H1 (cell line): Measurements from ENCODE around the gene MLF1. TPM values are rescaled to one million over a fixed set of nuclear protein-coding genes. Genes with fewer than 3 reads are reported as not detected.

ENCODE experiments used
- BCL11A ChIP-seq, 2 experiments: IDR thresholded peaks; one replicate each; pipeline ENCODE4 v1.6.1; 2011; ENCODE audit warnings: low read depth in 2 of 2, low read length in 2 of 2, mild to moderate bottlenecking in 2 of 2
- CTBP2 ChIP-seq: IDR thresholded peaks from 2 replicates; pipeline ENCODE4 v1.7.0; 2011; ENCODE audit warnings: borderline replicate concordance, mild to moderate bottlenecking, moderate library complexity, mixed read lengths, low read length; ENCODE audit not compliant: insufficient read depth, insufficient read length
- NRF1 ChIP-seq: IDR thresholded peaks from 2 replicates; pipeline ENCODE4 v1.6.1; 2011; ENCODE audit warnings: mild to moderate bottlenecking, low read depth, low read length, improper control_type of control experiment
- POLR2AphosphoS5 ChIP-seq: IDR thresholded peaks from 2 replicates; pipeline ENCODE4 v1.6.1; 2011; ENCODE audit warnings: low read depth, low read length
- polyA plus RNA-seq, 7 experiments: library from polyadenylated mRNA; depleted of rRNA in 3 of 7; stranded (reverse) in 5 of 7; unstranded in 2 of 7; fragments of >200 nt in 5 of 7; fragments of 200-250 nt in 2 of 7; gene quantifications; 1 replicate in 5 of 7; 2 replicates in 1 of 7; 4 replicates in 1 of 7; pipeline versions ENCODE4 v1.2.1 to v1.2.3, GENCODE V29; 2011 to 2013; ENCODE audit warnings: missing spikeins in 2 of 7, mixed read lengths in 2 of 7
- total RNA-seq: library from RNA; stranded (reverse); fragmentation: NEBNext Ultra II Directional; extraction: Animal tissue kit (Norgen Biotek cat#: 25700); gene quantifications from 2 replicates; pipeline ENCODE4 v1.2.1, GENCODE V29; 2021

The MLF1 gene
- total and polyA plus RNA-seq, 2 of the 8 experiments (the other 6 are each of a cell fraction or from before 2014, with no cell fraction given): 13.4 to 48.9 TPM

DNA sequence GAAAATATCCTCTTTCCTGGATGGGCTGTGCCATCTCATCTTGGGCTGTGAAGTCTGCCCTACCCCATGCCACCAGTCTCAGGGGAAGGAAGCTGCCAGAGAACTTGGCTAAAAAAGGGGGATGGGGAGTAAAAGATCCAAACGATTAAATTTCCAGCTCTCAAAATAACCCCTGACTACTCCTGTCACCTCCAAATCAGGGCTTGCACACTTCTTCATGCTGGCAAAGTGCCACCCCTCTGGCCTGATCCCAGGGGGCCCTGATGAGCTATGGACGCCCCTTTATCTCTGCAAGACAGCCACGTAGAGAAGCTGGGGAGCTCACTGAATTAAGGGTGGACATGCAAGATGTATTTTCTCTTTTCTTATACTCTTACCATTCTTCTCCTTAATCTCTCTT, 1.2 kb upstream of the MLF1 start (continued):
- TF ChIP-seq POLR2AphosphoS5: no peak
- TF ChIP-seq NRF1: no peak
- no peak for TF ChIP-seq BCL11A (IDR thresholded peaks at IDR 0.05; ENCODE audit: low read depth in 2 of 2, low read length in 2 of 2)
- no peak for TF ChIP-seq CTBP2
